OCI-LY3 (cell line): ENCODE data around the gene GTPBP10.

Experiments
- EZH2phosphoT487 ChIP-seq: fragments of 200-600 bp; shearing (Covaris generic); IDR thresholded peaks from 2 replicates; pipeline ENCODE4 v1.6.1; 2018; ENCODE audit warnings: antibody characterized with exemption, mixed run types, low read depth
- TF ChIP-seq, protein P1 (sequence below): fragments of 200-600, 300-600 bp; sonication (generic); IDR thresholded peaks from 2 replicates; pipeline ENCODE4 v1.5.1; 2014; ENCODE audit warnings: antibody characterized with exemption, low read length, low read depth

GRCh38 chr7:90311175-90311574 is 35.3 kb upstream of the GTPBP10 start:
- TF ChIP-seq, protein P1, sequence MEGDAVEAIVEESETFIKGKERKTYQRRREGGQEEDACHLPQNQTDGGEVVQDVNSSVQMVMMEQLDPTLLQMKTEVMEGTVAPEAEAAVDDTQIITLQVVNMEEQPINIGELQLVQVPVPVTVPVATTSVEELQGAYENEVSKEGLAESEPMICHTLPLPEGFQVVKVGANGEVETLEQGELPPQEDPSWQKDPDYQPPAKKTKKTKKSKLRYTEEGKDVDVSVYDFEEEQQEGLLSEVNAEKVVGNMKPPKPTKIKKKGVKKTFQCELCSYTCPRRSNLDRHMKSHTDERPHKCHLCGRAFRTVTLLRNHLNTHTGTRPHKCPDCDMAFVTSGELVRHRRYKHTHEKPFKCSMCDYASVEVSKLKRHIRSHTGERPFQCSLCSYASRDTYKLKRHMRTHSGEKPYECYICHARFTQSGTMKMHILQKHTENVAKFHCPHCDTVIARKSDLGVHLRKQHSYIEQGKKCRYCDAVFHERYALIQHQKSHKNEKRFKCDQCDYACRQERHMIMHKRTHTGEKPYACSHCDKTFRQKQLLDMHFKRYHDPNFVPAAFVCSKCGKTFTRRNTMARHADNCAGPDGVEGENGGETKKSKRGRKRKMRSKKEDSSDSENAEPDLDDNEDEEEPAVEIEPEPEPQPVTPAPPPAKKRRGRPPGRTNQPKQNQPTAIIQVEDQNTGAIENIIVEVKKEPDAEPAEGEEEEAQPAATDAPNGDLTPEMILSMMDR, result no peak
- TF ChIP-seq EZH2phosphoT487, result no peak
